Measurements from ENCODE around the gene HMGXB4. TPM values are rescaled to one million over a fixed set of nuclear protein-coding genes. Genes with fewer than 3 reads are reported as not detected.

The HMGXB4 gene
- total and polyA plus RNA-seq, 2 of the 8 experiments (the other 6 are each of a cell fraction or from before 2014, with no cell fraction given) = 20.9 to 41.3 TPM

- no peak overlapping the region for H3K27ac ChIP-seq (ENCODE audit: low read depth, low read length)
- no peak overlapping the region for H3K14ac ChIP-seq (ENCODE audit: insufficient read length)
- H2AFZ ChIP-seq (ENCODE audit: low read length) = no peak overlapping the region
- no peak overlapping the region for H3K23ac ChIP-seq (ENCODE audit: insufficient read length)
- no peaks in the 10 kb centered on the region for H3K9me3 ChIP-seq (ENCODE audit: insufficient read depth in 2 of 2, low read depth in 1 of 2, low read length in 1 of 2)
- H4K5ac ChIP-seq (ENCODE audit: insufficient read length, low read depth, low read length) = no peak overlapping the region
- TF ChIP-seq SUZ12 (IDR thresholded peaks at IDR 0.05; ENCODE audit: low read length) (no peak), KDM1A (IDR thresholded peaks at IDR 0.05; ENCODE audit: borderline replicate concordance, low read length) (no peak), USF2 (IDR thresholded peaks at IDR 0.05; ENCODE audit: low read length) (no peak), CREB1 (IDR thresholded peaks at IDR 0.05) (no peak), NRF1 (IDR thresholded peaks at IDR 0.05; ENCODE audit: low read depth, low read length) (no peak)
- peaks cover 1 to 16% of the 10 kb centered on the region in 2 experiments for H4K20me1 ChIP-seq (replicated peaks in 1 of 2; ENCODE audit: control insufficient read depth in 1 of 2, insufficient read depth in 2 of 2, low read length in 2 of 2)
- no peaks in the 10 kb centered on the region; a peak in 1 of 7 replicates for H3K4me1 ChIP-seq (replicated peaks in 1 of 4; ENCODE audit: control insufficient read depth in 3 of 4, insufficient read depth in 4 of 4, low read length in 3 of 4)
- H3K79me1 ChIP-seq (ENCODE audit: low read depth, low read length) = no peaks in the 10 kb centered on the region
- H3K18ac ChIP-seq (ENCODE audit: extremely low read depth, low read length) = no peak overlapping the region
- H3K4me3 ChIP-seq (ENCODE audit: extremely low read depth in 1 of 4, insufficient read depth in 2 of 4, low read depth in 3 of 4, low read length in 4 of 4) = no peak overlapping the region
- H4K8ac ChIP-seq (ENCODE audit: extremely low read depth, insufficient read depth, low read length) = no peak overlapping the region
- no peak overlapping the region for H3K4me2 ChIP-seq (ENCODE audit: insufficient read depth in 1 of 2, low read depth in 2 of 2, low read length in 2 of 2)
- no peak overlapping the region for H2BK12ac ChIP-seq (ENCODE audit: low read depth, low read length)
- no peaks in the 10 kb centered on the region for H3K27me3 ChIP-seq (replicated peaks in 1 of 4; ENCODE audit: control insufficient read depth in 3 of 4, extremely low read depth in 1 of 4, insufficient read depth in 3 of 4, low read length in 3 of 4)
- POLR2A ChIA-PET (ENCODE audit: partially characterized antibody) = interaction anchor here (1.5 kb wide), 1 partner anchor 14 kb away, joined by 5 read pairs; no protein-coding TSS in a partner anchor
- no peak overlapping the region for H3K9ac ChIP-seq (replicated peaks in 1 of 4; ENCODE audit: extremely low read depth in 1 of 4, low read depth in 3 of 4, low read length in 3 of 4)
- H2BK20ac ChIP-seq (ENCODE audit: low read length) = no peak overlapping the region
- no peak overlapping the region for H3K4ac ChIP-seq (replicated peaks; ENCODE audit: insufficient read length, low read depth, low read length)
- H4K91ac ChIP-seq (replicated peaks; ENCODE audit: insufficient read length, low read length) = no peak overlapping the region
- H3K56ac ChIP-seq (replicated peaks; ENCODE audit: insufficient read length, low read depth, low read length) = peak overlapping the region; percentile 99
- no peaks in the 10 kb centered on the region for H3K79me2 ChIP-seq (ENCODE audit: control insufficient read depth in 1 of 2, insufficient read depth in 2 of 2, low read length in 2 of 2)
- H3K36me3 ChIP-seq (ENCODE audit: control insufficient read depth in 2 of 4, insufficient read depth in 4 of 4, low read length in 3 of 4) = peaks cover 0 to 14% (median 2%) of the 10 kb centered on the region in 4 experiments; a peak in 4 of 8 replicates
- CTCF ChIA-PET (ENCODE audit: partially characterized antibody) = interaction anchor here (1.9 kb wide), 1 partner anchor 9 kb away, joined by 8 read pairs; no protein-coding TSS in a partner anchor
- no peak overlapping the region for H2AK5ac ChIP-seq (ENCODE audit: low read depth, low read length)
- H2BK120ac ChIP-seq (replicated peaks; ENCODE audit: low read depth, low read length) = no peak overlapping the region
- FAIRE-seq (no peak), DNase-seq (ENCODE audit: low read depth in 1 of 2, low spot score in 2 of 2) (no peak)
- WGBS, 2 experiments (ENCODE audit: extremely low coverage in 1 of 2, insufficient coverage in 1 of 2, insufficient read length in 1 of 2, insufficient replicate concordance in 2 of 2, low coverage in 1 of 2, low lambda C conversion rate in 2 of 2, missing lambda C conversion rate in 1 of 2) = 86% methylated on average over 4 of the region's 4 CpGs; no CpG with 5 or more reads in 1 of the 2 experiments
- H3K23me2 ChIP-seq (ENCODE audit: low read depth, low read length) = peaks cover 15% of the 10 kb centered on the region
- no peak overlapping the region for H2BK15ac ChIP-seq (ENCODE audit: low read length)
- H2BK5ac ChIP-seq (ENCODE audit: low read depth, low read length) = no peak overlapping the region
These were observed 85.1 kb downstream of the HMGXB4 start for GRCh38 chr22:35342390-35342789.

Measured in H1 (cell line).